Fibroblast of pulmonary artery (primary cell): ENCODE measurements around the gene TCP11.
A peak's percentile ranks its signal among the peaks of the same experiment; 100 is the strongest.

Source experiments
- DNase-seq: peaks from one replicate; pipeline ENCODE4 v3.0.0-alpha.2; 2010; ENCODE audit warnings: low read depth
- H3K4me3 ChIP-seq: replicated peaks from 2 replicates; pipeline ENCODE4 v1.5.1; 2011; ENCODE audit warnings: low read depth, mild to moderate bottlenecking, control low read depth, low read length, moderate library complexity
- TF ChIP-seq, protein P1 (sequence below): IDR thresholded peaks from 2 replicates; pipeline ENCODE4 v1.5.1; 2011; ENCODE audit warnings: mild to moderate bottlenecking, control low read depth, low read length, inconsistent platforms; ENCODE audit errors: missing control alignments

The TCP11 gene

GRCh38 chr6:35090734-35091133 is 50.4 kb downstream of the TCP11 start:
- TF ChIP-seq, protein P1, sequence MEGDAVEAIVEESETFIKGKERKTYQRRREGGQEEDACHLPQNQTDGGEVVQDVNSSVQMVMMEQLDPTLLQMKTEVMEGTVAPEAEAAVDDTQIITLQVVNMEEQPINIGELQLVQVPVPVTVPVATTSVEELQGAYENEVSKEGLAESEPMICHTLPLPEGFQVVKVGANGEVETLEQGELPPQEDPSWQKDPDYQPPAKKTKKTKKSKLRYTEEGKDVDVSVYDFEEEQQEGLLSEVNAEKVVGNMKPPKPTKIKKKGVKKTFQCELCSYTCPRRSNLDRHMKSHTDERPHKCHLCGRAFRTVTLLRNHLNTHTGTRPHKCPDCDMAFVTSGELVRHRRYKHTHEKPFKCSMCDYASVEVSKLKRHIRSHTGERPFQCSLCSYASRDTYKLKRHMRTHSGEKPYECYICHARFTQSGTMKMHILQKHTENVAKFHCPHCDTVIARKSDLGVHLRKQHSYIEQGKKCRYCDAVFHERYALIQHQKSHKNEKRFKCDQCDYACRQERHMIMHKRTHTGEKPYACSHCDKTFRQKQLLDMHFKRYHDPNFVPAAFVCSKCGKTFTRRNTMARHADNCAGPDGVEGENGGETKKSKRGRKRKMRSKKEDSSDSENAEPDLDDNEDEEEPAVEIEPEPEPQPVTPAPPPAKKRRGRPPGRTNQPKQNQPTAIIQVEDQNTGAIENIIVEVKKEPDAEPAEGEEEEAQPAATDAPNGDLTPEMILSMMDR = no peak
- H3K4me3 ChIP-seq = no peak overlapping the region
- no peak for DNase-seq

- TF ChIP-seq, protein P1 = no peak
- H3K4me3 ChIP-seq = no peak overlapping the region
- DNase-seq = peak; percentile 72
Measured at GRCh38 chr6:35089935-35090505, 51.1 kb downstream of the TCP11 start.

DNA sequence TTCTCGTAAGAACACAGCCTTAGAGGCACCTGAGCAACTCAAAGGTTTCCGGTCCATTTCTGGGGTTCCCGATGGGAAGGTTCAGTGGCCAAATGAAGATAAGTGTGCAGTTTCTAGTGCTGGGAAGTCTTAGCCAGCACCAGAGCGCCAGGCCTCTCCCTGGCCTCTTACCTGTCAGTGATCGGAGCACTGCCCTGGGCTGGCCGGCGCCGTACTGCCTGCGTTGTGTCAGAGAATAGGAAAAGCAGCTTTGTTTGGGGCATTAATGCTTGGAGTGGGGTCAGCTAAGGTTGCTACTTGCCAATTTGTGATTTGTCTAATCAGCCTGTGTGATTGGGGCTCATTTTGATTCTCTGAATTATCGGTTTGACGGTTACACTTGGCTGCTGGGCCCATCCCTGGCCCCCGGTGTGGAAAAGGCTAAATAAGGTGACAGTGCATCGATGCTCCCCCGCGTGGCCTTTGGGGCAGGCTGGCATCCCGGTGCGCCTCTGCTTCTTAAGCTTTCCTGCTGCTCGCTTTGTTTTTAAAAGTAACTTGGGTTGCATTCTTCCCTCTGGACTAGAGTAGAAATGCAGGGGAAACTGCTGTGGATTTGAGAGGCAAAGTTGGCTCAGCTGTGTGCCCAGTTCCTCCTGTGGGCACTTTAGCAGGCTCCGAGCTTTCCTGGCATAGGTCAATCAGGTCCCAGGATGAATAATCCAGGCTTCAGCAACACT is 51.8 kb downstream of the TCP11 start:
- H3K4me3 ChIP-seq = no peak overlapping the region
- TF ChIP-seq, protein P1 = no peak
- DNase-seq = no peak

GRCh38 chr6:35088281-35089215 is 52.6 kb downstream of the TCP11 start:
- DNase-seq = no peak
- TF ChIP-seq, protein P1 = no peak
- H3K4me3 ChIP-seq = no peak overlapping the region

- TF ChIP-seq, protein P1 = no peak
- H3K4me3 ChIP-seq = no peak overlapping the region
- no peak for DNase-seq
Measured at GRCh38 chr6:35087361-35088280, 53.5 kb downstream of the TCP11 start.

- TF ChIP-seq, protein P1 = no peak
- no peak for DNase-seq
- H3K4me3 ChIP-seq = no peak overlapping the region
Measured at GRCh38 chr6:35086636-35087360, 54.3 kb downstream of the TCP11 start.
